ENCODE data around the gene ABHD15.

The ABHD15 gene

DNA sequence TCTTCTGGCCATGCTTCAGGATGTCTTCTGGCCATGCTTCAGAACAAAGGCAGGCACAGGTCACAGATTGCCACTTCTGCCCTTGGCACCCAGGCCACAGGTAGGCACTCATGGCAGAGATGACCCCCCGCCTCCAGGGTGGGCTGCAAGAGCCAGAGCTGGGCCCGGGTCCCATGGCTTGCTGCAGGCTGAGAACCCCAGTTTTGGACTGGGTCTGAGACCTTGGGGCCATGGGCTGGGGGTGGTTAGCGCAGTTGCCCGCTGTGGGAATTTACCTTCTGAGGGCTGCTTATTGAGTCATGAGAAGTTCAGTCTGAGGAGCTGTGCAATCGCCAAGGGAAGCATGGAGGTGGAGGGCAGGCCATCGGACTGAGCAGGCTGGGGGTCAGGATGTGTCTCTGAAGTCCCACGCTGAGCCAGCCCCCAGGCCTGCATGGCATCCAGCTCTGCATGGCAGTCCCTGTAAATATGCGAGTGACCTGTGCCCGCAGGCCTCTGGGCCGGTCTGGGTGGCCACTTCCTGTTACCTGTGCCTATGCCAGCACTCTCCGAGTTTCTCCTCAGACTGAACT, 27.8 kb upstream of the ABHD15 start:
- DNase-seq (ENCODE audit: low read depth): no peak

DNA sequence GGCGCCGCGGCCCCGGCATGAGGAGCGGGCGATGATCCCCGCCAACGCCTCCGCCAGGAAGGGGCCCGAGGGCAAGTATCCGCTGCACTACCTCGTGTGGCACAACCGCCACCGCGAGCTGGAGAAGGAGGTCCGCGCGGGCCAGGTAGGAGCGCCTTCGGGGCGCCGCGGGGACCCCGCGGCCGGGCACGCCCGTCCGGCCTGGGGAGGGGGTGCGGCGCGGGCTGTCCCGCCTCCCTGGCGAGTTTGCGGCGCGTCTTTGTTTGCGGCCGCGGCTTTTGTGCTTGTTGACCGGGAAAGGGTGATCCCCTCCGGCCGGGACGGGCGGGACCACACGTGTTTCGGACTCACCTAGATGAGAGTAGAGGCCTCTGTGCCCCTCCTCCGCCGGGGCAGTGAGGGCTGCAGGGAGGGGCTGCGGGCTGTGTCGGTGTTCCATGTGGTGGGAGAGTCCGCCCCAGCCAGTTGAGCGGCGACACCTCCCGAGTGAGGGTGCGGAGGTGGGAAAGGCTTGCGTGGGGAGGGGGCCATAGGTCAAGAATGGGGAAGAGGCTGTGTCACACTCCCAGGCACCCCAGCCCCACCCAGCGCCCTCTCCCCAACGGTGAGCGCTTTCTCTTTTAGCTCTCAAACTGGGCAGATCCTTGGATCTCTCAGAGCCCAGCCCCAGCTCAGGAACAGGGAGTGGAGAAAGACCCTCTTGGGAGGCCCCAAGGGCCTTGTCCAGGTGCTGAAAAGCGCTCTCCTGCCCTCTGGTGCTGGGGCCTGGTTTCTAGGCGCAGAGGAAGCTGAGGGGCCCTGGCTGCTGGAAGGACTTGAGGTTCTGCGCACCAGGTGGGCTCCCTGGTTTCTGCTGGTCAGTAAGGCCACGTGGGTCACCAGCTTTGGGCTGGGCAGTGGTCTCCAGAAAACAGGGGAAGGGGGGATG, 27.0 kb upstream of the ABHD15 start:
- no peak for DNase-seq (ENCODE audit: low read depth)

DNA sequence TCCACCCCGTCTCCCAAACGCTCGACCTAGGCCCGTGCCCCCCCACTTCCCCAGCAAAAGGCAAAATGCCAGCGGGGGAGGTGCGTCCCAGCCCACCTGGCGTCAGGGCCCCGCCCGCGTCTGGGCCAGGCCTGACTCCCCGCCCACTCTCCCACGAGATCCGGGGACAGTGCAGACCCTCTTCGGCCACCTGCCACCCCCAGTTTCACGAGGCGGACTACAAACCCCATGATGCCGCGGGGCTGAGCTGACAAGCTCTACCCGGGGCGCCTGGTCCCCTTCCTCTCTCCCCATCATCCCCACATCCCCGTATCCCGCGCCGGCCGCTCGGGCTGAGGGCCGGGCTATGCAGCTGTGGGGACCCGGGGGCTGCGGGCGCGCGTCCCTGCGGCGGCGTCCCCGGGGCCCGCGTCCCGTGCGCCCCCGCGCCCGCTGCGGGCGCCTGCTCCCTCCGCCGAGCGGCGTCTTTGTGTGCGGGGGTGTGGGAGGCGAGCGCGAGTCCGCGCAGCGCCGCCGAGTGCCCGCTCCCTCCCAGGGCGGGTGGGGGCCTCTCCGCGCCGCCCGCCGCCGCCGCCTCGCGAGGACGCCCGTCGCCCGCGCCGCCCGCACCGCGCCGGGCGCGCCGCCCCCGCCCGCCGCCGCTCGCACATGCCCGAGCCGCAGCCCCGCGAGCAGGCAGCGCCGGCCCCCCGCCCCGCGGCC, 26.2 kb upstream of the ABHD15 start, which contains the start of gene ANKRD13B:
Gene ANKRD13B, plus strand, starts transcription at position 283 of the 702 bp plus-strand sequence. CDS start 490 bp downstream, outside the sequence.
- peak; percentile 19 for DNase-seq (ENCODE audit: low read depth)

DNA sequence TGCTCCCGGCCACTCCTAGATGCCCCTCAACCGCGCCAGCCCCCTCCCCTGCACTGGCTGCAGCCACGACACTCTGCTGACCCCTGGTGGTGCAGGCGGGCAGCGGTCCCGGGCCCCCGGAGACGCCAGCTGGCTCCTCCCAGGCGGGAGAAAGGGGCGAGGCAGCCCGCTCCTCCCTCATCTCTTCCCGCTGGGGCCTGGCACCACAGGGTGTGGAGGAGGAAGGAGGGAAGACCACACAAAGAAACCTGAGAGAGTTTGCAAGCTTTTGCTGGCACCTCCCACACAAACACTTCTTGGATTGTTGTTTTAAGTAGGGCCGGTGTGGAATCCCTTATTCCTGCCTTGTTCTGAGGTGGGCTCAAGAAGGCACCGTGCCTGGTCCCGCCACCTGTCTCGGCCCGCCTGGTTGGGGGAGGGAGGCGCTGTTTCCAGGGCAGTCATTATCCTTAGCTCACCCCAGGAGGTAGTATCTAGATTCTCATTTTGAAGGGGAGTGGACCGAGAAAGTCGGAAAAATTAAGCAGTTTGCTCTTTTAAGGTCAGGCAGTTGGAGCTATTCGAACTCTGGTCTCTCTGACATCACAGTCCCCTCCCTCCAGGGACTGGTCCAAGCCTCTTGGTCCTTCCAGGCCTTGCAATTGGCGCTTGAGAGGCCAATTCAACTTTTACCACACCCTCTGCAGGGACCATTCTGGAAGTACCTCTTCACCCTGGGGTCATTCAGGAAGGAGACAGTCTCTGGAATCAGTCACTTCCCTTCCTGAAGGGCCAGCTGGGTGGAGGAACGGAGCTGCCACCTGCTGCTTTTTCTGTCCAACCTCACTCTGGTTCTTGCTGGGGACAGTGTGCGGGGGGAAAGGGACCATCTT, 25.1 kb upstream of the ABHD15 start:
- peak; percentile 67 for DNase-seq (ENCODE audit: low read depth)

DNA sequence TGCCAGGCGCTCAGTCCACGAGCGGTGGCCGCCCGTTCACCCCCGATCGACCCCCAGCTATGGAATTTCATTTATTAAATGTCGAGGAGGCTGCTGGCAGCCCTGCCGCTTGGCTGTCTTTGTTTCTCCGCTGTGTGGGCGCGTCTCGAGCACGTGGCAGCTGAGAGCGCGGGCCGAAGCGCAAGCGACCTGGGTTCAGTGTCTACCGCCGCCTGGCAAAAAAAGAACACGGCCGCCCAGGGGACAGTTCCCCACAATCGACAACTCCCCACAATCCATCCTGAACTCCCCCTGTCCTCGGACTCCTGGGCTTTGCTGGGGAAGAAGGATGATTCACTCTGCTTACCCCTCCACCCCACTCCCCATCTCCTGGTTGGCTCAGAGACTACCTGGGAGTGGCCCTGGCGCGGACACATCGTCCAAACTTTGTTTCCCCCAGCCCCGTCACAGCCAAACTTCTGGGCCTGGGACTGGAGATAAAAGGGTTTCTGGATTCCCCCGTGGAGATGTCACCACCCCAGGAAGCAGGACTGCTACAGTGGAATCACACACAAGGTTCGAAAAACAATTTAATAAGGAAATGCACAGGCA, 24.4 kb upstream of the ABHD15 start:
- no peak for DNase-seq (ENCODE audit: low read depth)

DNA sequence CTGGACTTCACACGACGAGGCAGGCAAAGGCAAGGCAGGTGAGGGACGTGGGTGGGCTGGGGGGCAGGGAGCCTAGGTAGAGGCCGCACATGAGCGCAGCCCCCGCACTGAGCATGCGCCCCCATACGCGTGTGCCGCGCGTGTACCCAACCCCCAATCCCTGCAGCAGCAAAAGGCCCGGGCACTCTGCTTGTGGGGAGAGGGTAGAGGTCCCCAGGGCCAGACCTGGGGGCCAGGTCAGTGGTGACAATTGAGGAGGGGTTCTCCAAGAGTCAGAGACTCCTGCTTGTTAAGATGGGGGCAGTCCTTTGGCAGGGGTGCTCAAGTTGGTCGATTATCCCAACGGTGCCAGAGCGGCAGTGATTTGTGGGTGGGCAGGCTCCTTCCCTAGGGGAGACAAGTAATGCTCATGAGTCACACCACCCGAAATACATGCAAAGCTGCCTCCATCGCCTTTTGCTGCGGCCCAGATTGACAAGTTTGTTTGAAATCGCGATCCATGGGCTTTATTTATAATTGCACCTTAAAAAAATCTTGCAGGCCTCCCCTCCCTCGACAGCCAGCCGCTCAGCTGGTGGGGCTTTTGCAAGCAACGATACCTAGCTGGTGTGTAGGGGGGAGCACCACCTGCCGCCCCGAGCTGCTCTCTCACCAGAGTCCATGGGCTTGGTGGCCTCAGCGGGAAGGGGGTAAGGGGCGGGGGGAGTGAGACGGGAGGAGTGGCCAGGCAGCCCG, 23.7 kb upstream of the ABHD15 start:
- DNase-seq (ENCODE audit: low read depth): no peak

DNA sequence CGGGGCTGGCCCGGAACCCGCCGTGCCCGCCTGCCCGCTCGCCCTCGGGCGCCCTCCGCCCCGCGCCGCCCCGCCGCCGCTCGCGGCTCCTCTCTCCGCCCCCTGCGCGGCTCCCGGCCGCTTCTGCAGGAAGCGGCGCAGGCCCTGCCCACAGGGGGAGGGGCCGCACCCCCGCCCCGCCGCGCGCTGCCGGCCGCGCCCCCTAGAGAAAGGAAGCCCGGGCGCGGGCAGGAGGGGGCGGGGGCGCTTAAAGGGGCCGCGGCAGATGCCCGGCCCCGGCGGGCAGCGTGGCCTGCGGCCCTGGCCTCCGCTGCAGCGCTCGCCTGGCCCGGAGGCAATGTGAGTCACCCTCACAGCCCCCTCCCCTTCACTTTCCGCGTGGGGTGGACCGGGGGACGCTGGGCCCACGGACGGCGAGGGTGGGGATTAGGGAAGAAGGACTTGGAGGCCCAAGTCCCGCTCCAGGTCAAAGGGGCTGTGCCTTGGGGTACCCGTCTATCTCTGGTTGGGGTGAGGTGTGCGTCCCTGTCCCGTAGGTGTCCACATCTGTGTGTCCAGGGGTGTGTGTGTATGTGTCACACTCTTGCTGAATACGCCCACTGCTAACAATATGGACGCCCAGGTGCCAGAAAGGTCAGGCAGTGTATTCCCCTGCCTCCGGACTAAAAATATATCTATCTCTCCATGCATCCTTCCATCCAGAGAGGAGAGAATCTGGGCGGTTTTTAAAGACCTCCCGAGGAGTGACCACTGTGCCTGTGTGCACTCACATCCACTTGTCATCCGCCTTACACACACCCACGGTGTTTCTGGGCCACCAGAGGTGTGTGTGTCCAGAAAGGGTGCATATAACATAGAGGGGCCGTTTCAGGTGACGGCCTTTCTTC, 22.9 kb upstream of the ABHD15 start, which contains the start of gene GIT1:
Gene GIT1, minus strand, starts transcription at position 125 of the 887 bp plus-strand sequence. CDS start 270 bp downstream, outside the sequence.
- DNase-seq (ENCODE audit: low read depth): peak; percentile 85

DNA sequence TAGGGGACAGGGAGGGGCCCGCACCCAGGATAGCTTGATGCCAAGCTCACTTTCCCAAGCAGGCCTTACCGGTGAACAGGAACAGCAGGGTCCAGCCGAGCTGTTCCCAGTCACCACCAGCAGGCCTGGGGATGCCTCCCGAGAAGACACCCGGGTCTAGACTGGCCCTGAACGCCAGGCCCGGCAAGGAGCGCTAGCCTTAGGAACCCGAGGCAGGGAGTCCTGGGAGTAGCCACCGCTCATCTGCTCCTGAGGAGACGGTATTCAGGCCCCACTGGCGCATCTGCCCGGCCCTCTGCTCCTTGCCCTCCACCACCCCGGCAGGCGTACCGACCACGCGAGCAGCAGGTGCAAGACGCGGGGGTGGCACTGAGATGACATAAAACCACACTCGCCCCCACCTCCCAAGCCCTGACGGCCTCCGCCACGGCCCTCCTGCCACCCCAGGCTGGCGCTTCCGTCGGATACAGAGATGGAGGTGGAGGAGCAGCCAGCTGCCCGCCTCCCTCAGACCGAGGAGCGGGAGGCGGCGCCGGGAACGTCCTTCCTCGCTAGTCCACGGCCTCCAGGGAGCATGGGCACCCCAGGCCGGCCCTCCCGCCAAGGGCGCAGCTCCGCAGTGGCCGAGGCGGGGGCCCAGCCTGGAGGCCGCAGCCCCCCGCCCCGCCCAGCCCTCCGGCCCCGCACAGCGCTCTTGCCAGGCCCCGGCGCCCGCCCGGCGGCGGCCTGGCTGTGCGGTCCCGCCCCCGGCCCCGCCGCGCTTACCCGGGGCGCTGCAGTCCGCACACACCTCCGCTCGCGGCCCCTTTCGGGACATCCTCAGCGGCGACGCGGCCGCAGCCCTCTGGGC, 21.9 kb upstream of the ABHD15 start:
- DNase-seq (ENCODE audit: low read depth): no peak

DNA sequence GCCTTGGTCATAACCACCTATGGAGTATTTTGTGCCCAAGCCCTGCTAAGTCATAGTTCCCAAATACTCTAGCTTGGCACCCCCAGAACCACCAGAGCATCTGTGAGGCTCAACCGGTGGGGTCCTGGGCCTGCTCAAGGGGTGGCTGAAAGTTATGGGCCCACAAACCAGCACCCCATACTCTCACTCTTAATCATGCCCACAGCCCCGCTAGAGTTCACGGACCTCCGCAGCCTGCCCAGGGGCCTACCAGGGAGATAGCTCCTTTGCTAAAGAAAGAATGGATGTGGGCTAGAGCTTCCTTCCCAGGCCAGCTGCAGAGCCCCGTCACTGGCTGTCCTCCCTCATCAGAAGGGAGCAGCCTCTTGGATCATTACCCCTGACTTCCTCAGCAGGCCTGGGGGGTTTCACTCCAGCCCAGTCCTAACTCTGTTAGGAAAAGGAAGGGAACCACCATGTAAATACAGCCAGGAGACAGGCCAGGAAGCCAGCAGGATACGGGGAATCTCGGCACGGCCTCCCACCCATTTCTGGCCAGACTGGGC, 21.3 kb upstream of the ABHD15 start:
- DNase-seq (ENCODE audit: low read depth): no peak

DNA sequence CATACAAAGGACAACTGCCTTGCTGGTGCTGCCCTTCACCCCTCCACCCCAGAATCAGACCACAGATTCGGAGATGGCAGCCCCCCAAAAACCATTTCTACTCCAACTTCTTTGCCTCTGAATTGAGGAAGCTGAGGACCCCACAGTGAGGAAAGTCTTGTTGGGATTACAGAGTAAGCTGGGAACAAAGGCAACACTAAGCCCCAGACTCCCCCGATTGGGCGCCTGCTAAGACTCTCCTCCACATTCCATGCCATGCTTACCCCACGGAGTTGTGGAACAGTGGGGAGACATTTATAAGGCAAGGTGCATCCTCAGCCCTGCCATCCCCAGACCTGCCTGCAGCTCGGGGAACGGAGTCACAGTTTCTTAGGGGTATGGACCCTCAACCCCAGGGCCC, 20.8 kb upstream of the ABHD15 start:
- DNase-seq (ENCODE audit: low read depth): no peak

DNA sequence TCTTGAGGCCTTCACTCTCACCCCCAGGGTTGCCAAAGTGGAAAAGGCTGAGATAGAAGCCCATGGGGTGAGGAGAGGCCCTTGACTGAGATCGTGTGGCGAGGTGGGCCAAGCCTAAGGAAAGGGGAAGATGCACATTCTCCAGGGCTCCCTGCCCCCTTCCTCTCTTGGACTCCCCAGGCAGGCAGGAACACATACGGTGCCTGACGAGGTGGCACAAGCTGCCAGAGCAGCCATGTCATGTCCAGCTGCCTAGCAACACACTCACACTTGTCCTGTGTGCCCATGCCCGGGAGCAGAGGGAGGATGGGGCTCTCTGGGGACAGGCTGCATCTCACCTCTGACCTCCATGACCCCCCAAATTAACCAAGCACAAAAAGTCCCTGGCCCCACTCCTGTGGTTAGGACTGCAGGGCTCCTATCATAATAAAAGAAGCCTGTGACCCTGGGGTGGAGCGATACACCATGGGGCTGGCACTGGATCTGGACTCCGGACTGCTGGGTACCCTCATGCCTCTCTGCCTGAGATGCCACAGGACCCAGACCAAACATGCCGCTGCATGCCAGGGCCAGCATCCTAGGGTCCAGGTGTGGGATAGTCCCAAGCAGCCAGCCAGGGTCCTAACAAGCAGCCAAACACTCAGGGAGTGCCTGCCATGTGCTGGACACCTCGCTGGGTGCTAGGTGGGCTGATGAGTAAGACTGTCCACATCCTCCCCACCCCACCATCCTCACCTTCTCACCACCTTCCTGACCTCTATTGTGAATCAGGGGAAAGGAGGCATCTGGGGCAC, 20.0 kb upstream of the ABHD15 start:
- DNase-seq (ENCODE audit: low read depth): no peak

DNA sequence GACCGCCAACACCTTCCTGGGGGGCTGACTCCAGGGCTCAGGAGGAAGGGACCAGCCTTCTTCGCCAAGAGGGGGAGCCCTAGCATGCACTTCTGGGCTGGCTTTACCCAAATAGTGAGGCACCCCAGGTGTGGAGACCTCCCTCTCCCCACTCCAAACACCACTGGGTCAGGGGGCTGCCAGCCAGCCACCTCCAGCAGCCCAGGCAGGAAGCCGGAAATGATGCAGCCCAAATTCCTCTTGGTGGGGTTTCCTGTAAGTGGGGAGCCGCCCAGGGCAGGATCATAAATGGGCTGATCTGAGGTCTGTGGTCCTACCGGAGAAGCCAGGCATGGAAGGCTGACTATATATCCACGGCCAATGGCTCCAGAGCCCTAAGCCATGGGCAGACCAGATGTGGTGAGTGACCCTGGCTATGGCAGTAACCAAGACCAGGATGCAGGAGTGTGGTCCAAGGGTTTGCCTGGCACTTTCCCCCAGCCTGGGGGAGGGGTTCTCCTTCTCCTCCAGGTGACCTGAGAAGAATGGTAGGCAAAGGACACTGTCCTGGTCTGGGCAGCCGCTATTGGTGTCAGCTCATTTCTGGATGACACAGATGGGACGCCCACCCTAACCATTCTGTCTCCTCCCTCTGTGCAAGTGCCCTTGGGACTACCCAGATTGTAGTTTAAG, 18.4 kb upstream of the ABHD15 start:
- DNase-seq (ENCODE audit: low read depth): no peak

DNA sequence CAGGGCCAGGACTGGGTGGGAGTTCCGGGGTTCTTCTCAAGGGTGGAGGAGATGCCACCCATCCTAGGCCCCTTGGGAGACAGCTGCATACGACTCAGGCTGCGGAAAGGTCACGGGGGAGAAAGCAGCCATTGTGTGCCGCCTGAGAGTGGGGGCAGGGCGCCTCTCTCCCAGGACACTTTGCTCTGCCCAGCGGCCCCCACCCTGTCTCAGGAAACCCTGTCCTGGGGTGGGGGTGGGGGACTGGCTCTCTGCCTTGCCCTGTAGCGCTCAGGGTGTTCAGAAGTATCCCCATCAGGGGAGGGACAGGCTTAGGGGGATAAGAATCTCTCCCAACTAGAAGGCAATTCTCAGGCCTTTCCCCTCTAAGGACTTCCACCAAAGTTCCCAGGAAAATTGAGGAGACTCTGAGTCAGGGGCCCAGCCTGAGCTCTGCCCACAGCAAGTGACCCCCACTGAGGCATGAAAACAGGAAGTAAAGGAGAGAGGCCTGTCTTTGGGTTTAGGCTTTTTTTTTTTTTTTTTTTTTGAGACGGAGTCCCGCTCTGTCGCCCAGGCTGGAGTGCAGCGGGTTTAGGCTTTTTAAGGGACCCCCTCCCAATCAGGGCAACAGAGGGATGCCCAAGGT, 17.7 kb upstream of the ABHD15 start:
- no peak for DNase-seq (ENCODE audit: low read depth)

DNA sequence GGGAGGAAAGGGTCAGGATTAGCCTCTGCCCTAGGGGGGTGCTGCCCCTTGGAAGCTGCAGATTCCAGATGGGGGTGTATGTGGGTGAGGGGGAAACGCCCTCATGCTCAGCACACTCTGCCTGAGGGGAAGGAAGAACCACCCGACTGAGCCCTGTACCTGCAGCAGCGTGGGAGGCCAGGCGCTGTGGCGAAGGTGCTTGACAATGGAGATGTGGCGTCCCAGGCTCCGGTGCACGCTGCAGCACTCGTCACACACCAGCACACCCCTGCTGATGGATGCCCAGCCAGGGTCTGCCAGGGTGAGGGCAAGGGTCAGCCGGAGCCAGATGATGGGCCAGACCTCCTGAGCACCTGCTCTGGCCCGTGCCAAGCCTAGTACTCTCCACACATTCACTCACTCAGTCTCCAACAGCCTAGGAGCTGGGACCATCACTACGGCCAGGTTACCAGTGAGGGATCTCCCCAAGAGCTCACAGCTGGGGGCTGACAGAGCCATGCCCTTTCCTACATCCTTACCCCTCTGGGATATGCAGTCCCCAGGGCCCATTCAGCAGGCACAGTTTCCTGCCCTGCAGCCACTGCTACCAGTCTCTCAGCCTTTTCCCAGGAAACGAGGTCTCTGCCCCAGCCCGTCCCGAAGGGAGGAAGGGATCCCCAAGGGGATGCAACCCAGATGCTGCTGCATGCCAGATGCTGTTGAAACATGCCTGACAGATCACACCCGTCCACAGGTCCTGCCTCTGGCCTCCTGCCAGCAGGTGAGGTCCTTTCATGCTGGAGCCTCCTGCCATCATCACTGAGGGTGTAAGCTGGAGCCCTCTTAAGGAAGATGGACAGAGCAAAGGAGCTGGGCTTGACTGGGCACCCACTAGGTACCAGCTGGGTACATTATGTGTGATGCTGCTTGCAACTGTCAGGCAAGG, 16.7 kb upstream of the ABHD15 start:
- DNase-seq (ENCODE audit: low read depth): no peak

DNA sequence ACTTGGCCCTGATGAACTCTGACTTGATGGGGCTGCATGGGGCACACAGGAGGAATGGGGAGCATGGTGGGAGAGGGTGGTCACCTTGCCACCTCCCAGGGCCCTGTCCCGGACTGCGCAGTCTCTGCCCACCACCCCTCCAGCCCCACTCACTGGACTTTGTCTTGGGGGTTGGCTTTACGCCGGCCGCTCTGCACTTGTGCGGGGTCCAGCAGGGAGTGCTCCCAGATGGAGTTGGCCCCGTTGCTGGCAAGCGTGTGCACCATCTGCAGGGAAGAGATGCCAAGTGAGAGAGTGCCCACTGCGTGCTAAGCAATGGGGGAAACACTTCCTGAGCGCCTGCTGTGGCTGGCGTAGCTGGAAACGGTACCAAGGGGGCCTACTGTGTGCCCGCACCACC, 15.9 kb upstream of the ABHD15 start:
- no peak for DNase-seq (ENCODE audit: low read depth)
